MM.1S (cell line): ENCODE results near the gene RAPGEF2.
A peak's percentile ranks its signal among the peaks of the same experiment; 100 is the strongest.

Source experiments
- DNase-seq: peaks from one replicate; pipeline ENCODE4 v3.0.0-alpha.2; 2015
- H2AFZ ChIP-seq: fragments of 300-600 bp; sonication (generic); 2 replicates; pipeline ENCODE4 v1.6.0; 2016; ENCODE audit warnings: antibody characterized with exemption, low read length
- H3F3A ChIP-seq: fragments of 300-600 bp; sonication (generic); 2 replicates; pipeline ENCODE4 v1.6.1; 2016; ENCODE audit warnings: mild to moderate bottlenecking, antibody characterized with exemption, low read length, moderate library complexity, mixed read lengths; ENCODE audit not compliant: insufficient read depth
- H3K27ac ChIP-seq: fragments of 300-600 bp; sonication (generic); 2 replicates; pipeline ENCODE4 v1.5.1; 2016; ENCODE audit warnings: mild to moderate bottlenecking, low read length
- H3K27me3 ChIP-seq: fragments of 300-600 bp; sonication (generic); replicated peaks from 2 replicates; pipeline ENCODE4 v1.6.0; 2016; ENCODE audit warnings: low read length; ENCODE audit not compliant: insufficient read depth
- H3K36me3 ChIP-seq: fragments of 300-600 bp; sonication (generic); replicated peaks from 2 replicates; pipeline ENCODE4 v1.6.1; 2016; ENCODE audit warnings: mild to moderate bottlenecking, low read length, mixed read lengths; ENCODE audit not compliant: insufficient read depth
- H3K4me1 ChIP-seq: fragments of 300-600 bp; sonication (generic); 2 replicates; pipeline ENCODE4 v1.6.1; 2016; ENCODE audit warnings: low read length, mixed read lengths
- H3K4me2 ChIP-seq: fragments of 300-600 bp; sonication (generic); 2 replicates; pipeline ENCODE4 v1.6.0; 2016; ENCODE audit warnings: low read depth, low read length
- H3K4me3 ChIP-seq: fragments of 300-600 bp; sonication (generic); 2 replicates; pipeline ENCODE4 v1.5.1; 2016; ENCODE audit warnings: low read length, mixed read lengths
- H3K79me2 ChIP-seq: fragments of 300-600 bp; sonication (generic); 2 replicates; pipeline ENCODE4 v1.6.1; 2016; ENCODE audit warnings: mixed run types, low read length, mixed read lengths
- H3K9ac ChIP-seq: fragments of 300-600 bp; sonication (generic); 2 replicates; pipeline ENCODE4 v1.6.1; 2016; ENCODE audit warnings: low read length, mixed read lengths
- H3K9me2 ChIP-seq: fragments of 300-600 bp; sonication (generic); replicated peaks from 2 replicates; pipeline ENCODE4 v1.6.1; 2016; ENCODE audit warnings: mild to moderate bottlenecking, low read length, mixed read lengths; ENCODE audit not compliant: insufficient read depth
- H3K9me3 ChIP-seq: fragments of 300-600 bp; sonication (generic); replicated peaks from 2 replicates; pipeline ENCODE4 v1.6.1; 2016; ENCODE audit warnings: mild to moderate bottlenecking, low read length, mixed read lengths; ENCODE audit not compliant: insufficient read depth
- H4K20me1 ChIP-seq: fragments of 300-600 bp; sonication (generic); 2 replicates; pipeline ENCODE4 v1.6.1; 2016; ENCODE audit warnings: mild to moderate bottlenecking, low read length, moderate library complexity, mixed read lengths; ENCODE audit not compliant: insufficient read depth
- EZH2 ChIP-seq: fragments of 300-600 bp; sonication (generic); optimal IDR thresholded peaks from 2 replicates; pipeline ENCODE3; 2017; ENCODE audit warnings: low read depth, mild to moderate bottlenecking, antibody characterized with exemption, low read length, mixed read lengths
- EZH2phosphoT487 ChIP-seq: fragments of 300-600 bp; sonication (generic); IDR thresholded peaks from 2 replicates; pipeline ENCODE4 v1.6.1; 2018; ENCODE audit warnings: antibody characterized with exemption, low read length
- TF ChIP-seq, protein P1 (sequence below): fragments of 300-600 bp; sonication (generic); IDR thresholded peaks from 2 replicates; pipeline ENCODE4 v1.5.1; 2016; ENCODE audit warnings: antibody characterized with exemption, low read length, mixed read lengths

The RAPGEF2 gene

DNA sequence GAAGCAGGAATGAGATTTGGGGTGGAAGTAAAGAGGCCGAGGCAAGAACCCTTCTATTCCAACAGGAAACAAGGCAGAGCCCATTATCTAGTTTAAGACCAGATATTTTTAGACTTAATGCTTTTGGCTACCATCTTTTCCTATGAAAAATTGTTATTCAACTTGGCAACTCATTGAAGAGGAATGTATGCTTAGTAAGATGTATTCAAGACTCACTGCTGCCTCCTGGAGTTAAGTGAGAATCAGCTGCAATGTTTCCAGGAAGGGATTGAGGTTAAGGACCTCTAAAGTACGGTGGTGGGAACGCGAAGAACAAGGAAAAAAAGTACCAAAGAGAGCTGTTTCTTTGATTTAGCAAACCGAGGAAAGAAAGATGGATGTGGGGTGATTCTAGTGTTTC lies 89.1 kb downstream of the RAPGEF2 start:
- Histone ChIP-seq H4K20me1 (no peaks in the 10 kb centered on the region), H3K36me3 (no peaks in the 10 kb centered on the region), H3K4me3 (no peak overlapping the region), H3K9me3 (no peaks in the 10 kb centered on the region), H3K9ac (no peak overlapping the region), H2AFZ (no peak overlapping the region), H3K27me3 (no peaks in the 10 kb centered on the region), H3K4me2 (no peak overlapping the region), H3K79me2 (no peaks in the 10 kb centered on the region), H3K9me2 (no peaks in the 10 kb centered on the region), H3K4me1 (no peaks in the 10 kb centered on the region), H3K27ac (no peak overlapping the region), H3F3A (no peaks in the 10 kb centered on the region)
- no peak for DNase-seq
- no peak for TF ChIP-seq EZH2phosphoT487
- TF ChIP-seq, protein P1, sequence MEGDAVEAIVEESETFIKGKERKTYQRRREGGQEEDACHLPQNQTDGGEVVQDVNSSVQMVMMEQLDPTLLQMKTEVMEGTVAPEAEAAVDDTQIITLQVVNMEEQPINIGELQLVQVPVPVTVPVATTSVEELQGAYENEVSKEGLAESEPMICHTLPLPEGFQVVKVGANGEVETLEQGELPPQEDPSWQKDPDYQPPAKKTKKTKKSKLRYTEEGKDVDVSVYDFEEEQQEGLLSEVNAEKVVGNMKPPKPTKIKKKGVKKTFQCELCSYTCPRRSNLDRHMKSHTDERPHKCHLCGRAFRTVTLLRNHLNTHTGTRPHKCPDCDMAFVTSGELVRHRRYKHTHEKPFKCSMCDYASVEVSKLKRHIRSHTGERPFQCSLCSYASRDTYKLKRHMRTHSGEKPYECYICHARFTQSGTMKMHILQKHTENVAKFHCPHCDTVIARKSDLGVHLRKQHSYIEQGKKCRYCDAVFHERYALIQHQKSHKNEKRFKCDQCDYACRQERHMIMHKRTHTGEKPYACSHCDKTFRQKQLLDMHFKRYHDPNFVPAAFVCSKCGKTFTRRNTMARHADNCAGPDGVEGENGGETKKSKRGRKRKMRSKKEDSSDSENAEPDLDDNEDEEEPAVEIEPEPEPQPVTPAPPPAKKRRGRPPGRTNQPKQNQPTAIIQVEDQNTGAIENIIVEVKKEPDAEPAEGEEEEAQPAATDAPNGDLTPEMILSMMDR = peak; percentile 42

DNA sequence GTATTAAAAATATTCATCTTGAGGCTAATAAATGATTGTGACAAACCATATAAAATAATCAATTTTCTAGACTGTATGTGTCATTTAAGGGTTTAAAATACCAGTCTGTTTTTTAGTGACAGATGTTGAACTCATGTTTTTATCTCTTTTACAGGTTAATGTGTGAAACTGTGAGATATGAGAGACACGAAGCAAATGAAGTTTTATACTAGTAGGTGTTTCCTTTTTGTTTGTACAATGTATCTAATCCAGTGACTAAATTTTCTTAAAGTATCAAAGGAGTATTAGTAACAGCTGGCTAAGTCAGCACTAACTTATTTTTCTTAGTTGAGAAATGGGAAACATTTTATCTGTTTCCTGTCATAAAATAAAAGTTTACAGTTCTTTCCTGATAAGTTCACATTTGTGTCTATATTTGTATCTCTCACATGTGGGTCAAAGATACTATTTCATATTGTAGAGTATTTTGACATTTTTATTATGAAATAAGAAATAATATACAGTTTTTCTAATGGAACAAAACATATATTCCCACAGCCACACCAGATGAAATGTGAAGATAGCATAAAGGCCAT lies 90.3 kb downstream of the RAPGEF2 start:
- Histone ChIP-seq H3K27me3 (no peaks in the 10 kb centered on the region), H3K9me3 (no peaks in the 10 kb centered on the region), H3K79me2 (no peaks in the 10 kb centered on the region), H3K27ac (no peak overlapping the region), H4K20me1 (no peaks in the 10 kb centered on the region), H3K9ac (no peak overlapping the region), H3K4me1 (no peaks in the 10 kb centered on the region), H3K36me3 (no peaks in the 10 kb centered on the region), H3K4me3 (no peak overlapping the region), H3F3A (no peaks in the 10 kb centered on the region), H3K9me2 (no peaks in the 10 kb centered on the region), H2AFZ (no peak overlapping the region), H3K4me2 (no peak overlapping the region)
- TF ChIP-seq EZH2phosphoT487 = no peak
- no peak for DNase-seq

DNA sequence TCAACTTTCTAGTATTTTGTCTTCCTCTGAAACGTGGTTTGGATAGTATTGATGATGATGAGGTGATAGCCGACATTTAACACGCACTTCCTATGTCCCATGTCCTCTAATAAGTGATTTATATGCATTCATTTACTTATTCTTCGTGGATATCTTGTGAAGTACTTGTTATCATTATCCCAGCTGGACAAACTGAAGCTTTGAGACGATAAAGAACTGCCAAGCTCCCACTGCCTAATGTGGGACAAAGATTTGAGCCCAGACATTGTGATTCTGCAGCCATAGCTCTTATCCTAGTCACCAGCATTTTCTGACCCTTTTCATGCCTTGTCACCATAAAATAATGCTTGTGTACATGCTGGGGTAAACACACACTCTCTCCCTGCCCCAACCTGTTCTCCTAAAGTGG lies 92.5 kb downstream of the RAPGEF2 start:
- H3K36me3 ChIP-seq = no peaks in the 10 kb centered on the region
- H3K9me2 ChIP-seq = no peaks in the 10 kb centered on the region
- no peak overlapping the region for H3K4me2 ChIP-seq
- DNase-seq = no peak
- H3K27ac ChIP-seq = no peak overlapping the region
- H2AFZ ChIP-seq = no peak overlapping the region
- no peaks in the 10 kb centered on the region for H3F3A ChIP-seq
- H3K9me3 ChIP-seq = no peaks in the 10 kb centered on the region
- H3K27me3 ChIP-seq = no peaks in the 10 kb centered on the region
- no peaks in the 10 kb centered on the region for H4K20me1 ChIP-seq
- no peak overlapping the region for H3K9ac ChIP-seq
- TF ChIP-seq EZH2 = no peak
- TF ChIP-seq, protein P1 = no peak
- no peak for TF ChIP-seq EZH2phosphoT487
- no peak overlapping the region for H3K4me3 ChIP-seq
- H3K79me2 ChIP-seq = no peaks in the 10 kb centered on the region
- no peaks in the 10 kb centered on the region for H3K4me1 ChIP-seq

DNA sequence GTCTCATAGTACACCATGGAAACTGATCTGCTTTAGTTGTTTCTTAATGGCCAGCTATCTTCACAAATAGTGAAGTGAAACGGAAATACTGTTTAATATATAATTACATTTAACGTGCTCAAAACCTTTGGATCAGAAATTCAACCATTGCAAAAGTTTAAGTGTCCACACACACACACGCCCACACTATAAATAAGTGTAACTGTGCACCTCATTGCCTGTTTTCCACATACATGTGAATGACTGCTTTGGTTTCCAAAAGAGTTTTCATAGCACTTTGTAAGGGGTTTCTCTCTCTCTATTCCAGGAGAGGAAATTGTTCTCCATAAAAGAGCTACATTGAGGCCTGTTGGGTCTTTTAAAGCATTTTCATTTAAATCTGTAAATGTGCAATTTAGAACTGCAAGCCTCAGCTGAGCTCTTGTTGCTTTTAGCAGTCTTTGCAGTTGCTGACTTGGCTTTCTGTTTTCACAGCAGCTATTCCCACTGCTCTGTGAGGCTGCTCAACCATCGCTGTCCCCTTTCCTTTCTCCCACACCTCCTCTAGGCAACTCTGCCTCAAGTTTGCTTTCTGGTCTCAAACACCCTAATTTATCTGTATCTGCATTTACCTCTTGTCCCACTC lies 94.5 kb downstream of the RAPGEF2 start:
- no peak overlapping the region for H3K4me2 ChIP-seq
- TF ChIP-seq EZH2 (no peak), EZH2phosphoT487 (no peak)
- TF ChIP-seq, protein P1 = no peak
- no peaks in the 10 kb centered on the region for H3F3A ChIP-seq
- no peaks in the 10 kb centered on the region for H3K79me2 ChIP-seq
- no peak for DNase-seq
- H3K4me3 ChIP-seq = no peak overlapping the region
- no peaks in the 10 kb centered on the region for H3K9me2 ChIP-seq
- no peaks in the 10 kb centered on the region for H3K27me3 ChIP-seq
- H3K36me3 ChIP-seq = no peaks in the 10 kb centered on the region
- H3K27ac ChIP-seq = no peak overlapping the region
- H2AFZ ChIP-seq = no peak overlapping the region
- H3K9me3 ChIP-seq = no peaks in the 10 kb centered on the region
- no peaks in the 10 kb centered on the region for H4K20me1 ChIP-seq
- no peak overlapping the region for H3K9ac ChIP-seq
- no peaks in the 10 kb centered on the region for H3K4me1 ChIP-seq
